WTC11 (cell line): Measurements from ENCODE around the gene TEX51. TPM values are rescaled to one million over a fixed set of nuclear protein-coding genes. Genes with fewer than 3 reads are reported as not detected.

ENCODE experiments used
- ATAC-seq: fragments of 200-7000 bp; cut with Tn5 transposase; 2 replicates; pipeline ENCODE4 v1.10.0; 2021; ENCODE audit warnings: mild to moderate bottlenecking, moderate library complexity
- CTCF ChIA-PET: fragments of 300-600 bp; sonication (Branson Sonifier 250); formaldehyde crosslinking; loops from one replicate; lab custom pipeline; 2021; ENCODE audit warnings: antibody characterized with exemption; lab: Charles Lee
- POLR2A ChIA-PET: fragments of 350-600 bp; sonication (Branson Sonifier 250); formaldehyde crosslinking; loops from one replicate; lab custom pipeline; 2021; ENCODE audit warnings: antibody characterized with exemption; lab: Charles Lee
- DNase-seq: peaks from one replicate; pipeline ENCODE4 v3.0.0; 2021; ENCODE audit warnings: low spot score
- H3K27ac Mint-ChIP-seq: 2 replicates; pipeline ENCODE4 v1.8.0; 2021; ENCODE audit warnings: mixed read lengths
- H3K27me3 Mint-ChIP-seq: 2 replicates; pipeline ENCODE4 v1.8.0; 2021; ENCODE audit warnings: low read depth, mild to moderate bottlenecking, moderate library complexity, mixed read lengths
- H3K36me3 Mint-ChIP-seq: 2 replicates; pipeline ENCODE4 v1.8.0; 2021; ENCODE audit warnings: mixed read lengths
- H3K4me1 Mint-ChIP-seq: 2 replicates; pipeline ENCODE4 v1.8.0; 2022; ENCODE audit warnings: mixed read lengths
- H3K4me3 Mint-ChIP-seq: 2 replicates; pipeline ENCODE4 v1.8.0; 2021; ENCODE audit warnings: mild to moderate bottlenecking, moderate library complexity, mixed read lengths
- H3K9me3 Mint-ChIP-seq: 2 replicates; pipeline ENCODE4 v1.8.0; 2021; ENCODE audit warnings: mixed read lengths
- AR ChIP-seq: fragments of 250-450 bp; sonication (Bioruptor Pico); IDR thresholded peaks from 2 replicates; pipeline ENCODE4 v1.9.0; 2021; ENCODE audit warnings: mild to moderate bottlenecking
- ATF1 ChIP-seq: sonication (generic); formaldehyde crosslinking; IDR thresholded peaks from 2 replicates; pipeline ENCODE4 v1.8.1; 2023; ENCODE audit warnings: mild to moderate bottlenecking, moderate library complexity, missing genetic modification reagents
- CREM ChIP-seq: sonication (generic); formaldehyde crosslinking; IDR thresholded peaks from 2 replicates; pipeline ENCODE4 v1.8.1; 2022; ENCODE audit warnings: mild to moderate bottlenecking, missing genetic modification reagents, moderate library complexity
- ELF4 ChIP-seq: sonication (generic); formaldehyde crosslinking; IDR thresholded peaks from 2 replicates; pipeline ENCODE4 v1.8.1; 2022; ENCODE audit warnings: low read depth, mild to moderate bottlenecking, moderate library complexity, missing genetic modification reagents
- FOXJ3 ChIP-seq: sonication (generic); formaldehyde crosslinking; IDR thresholded peaks from 2 replicates; pipeline ENCODE4 v1.9.0; 2021; ENCODE audit warnings: missing genetic modification reagents, mild to moderate bottlenecking, borderline replicate concordance
- FOXP1 ChIP-seq: sonication (generic); formaldehyde crosslinking; IDR thresholded peaks from 2 replicates; pipeline ENCODE4 v1.8.0; 2022; ENCODE audit warnings: missing genetic modification reagents, mild to moderate bottlenecking, moderate library complexity, borderline replicate concordance
- IRF2 ChIP-seq: sonication (generic); formaldehyde crosslinking; IDR thresholded peaks from 2 replicates; pipeline ENCODE4 v1.8.0; 2022; ENCODE audit warnings: low read depth, missing genetic modification reagents, borderline replicate concordance
- JAZF1 ChIP-seq: fragments of 250-450 bp; sonication (Bioruptor Pico); IDR thresholded peaks from 2 replicates; pipeline ENCODE4 v1.9.0; 2021; ENCODE audit warnings: moderate library complexity, mild to moderate bottlenecking, inconsistent platforms
- MAX ChIP-seq: sonication (generic); formaldehyde crosslinking; IDR thresholded peaks from 2 replicates; pipeline ENCODE4 v1.8.0; 2022; ENCODE audit warnings: mild to moderate bottlenecking, missing genetic modification reagents
- MXD4 ChIP-seq: fragments of 250-450 bp; sonication (Bioruptor Pico); IDR thresholded peaks from 2 replicates; pipeline ENCODE4 v1.8.0; 2021; ENCODE audit warnings: mild to moderate bottlenecking, moderate library complexity, borderline replicate concordance
- NFATC4 ChIP-seq: fragments of 250-450 bp; sonication (Bioruptor Pico); IDR thresholded peaks from 2 replicates; pipeline ENCODE4 v1.9.0; 2021; ENCODE audit warnings: mild to moderate bottlenecking
- NFE2L1 ChIP-seq: sonication (generic); formaldehyde crosslinking; IDR thresholded peaks from 2 replicates; pipeline ENCODE4 v1.8.1; 2023; ENCODE audit warnings: missing genetic modification reagents
- NR1H2 ChIP-seq: sonication (generic); formaldehyde crosslinking; IDR thresholded peaks from 2 replicates; pipeline ENCODE4 v1.9.0; 2021; ENCODE audit warnings: mild to moderate bottlenecking, moderate library complexity, missing genetic modification reagents
- RORB ChIP-seq: fragments of 250-450 bp; sonication (Bioruptor Pico); IDR thresholded peaks from 2 replicates; pipeline ENCODE4 v1.9.0; 2021; ENCODE audit warnings: mild to moderate bottlenecking
- SOX15 ChIP-seq: fragments of 250-450 bp; sonication (Bioruptor Pico); IDR thresholded peaks from 2 replicates; pipeline ENCODE4 v1.9.0; 2021; ENCODE audit warnings: mild to moderate bottlenecking
- STAT6 ChIP-seq: sonication (generic); formaldehyde crosslinking; conservative IDR thresholded peaks from 2 replicates; pipeline ENCODE4 v1.8.1; 2023; ENCODE audit warnings: mild to moderate bottlenecking, low read depth, missing genetic modification reagents, moderate library complexity
- TEAD1 ChIP-seq: sonication (generic); formaldehyde crosslinking; IDR thresholded peaks from 2 replicates; pipeline ENCODE4 v1.8.0; 2022; ENCODE audit warnings: mild to moderate bottlenecking, missing genetic modification reagents
- TEAD4 ChIP-seq: sonication (generic); formaldehyde crosslinking; IDR thresholded peaks from 2 replicates; pipeline ENCODE4 v1.8.0; 2022; ENCODE audit warnings: mild to moderate bottlenecking, missing genetic modification reagents
- USF1 ChIP-seq: sonication (generic); formaldehyde crosslinking; IDR thresholded peaks from 2 replicates; pipeline ENCODE4 v1.8.0; 2022; ENCODE audit warnings: mild to moderate bottlenecking, missing genetic modification reagents
- ZBTB43 ChIP-seq: sonication (generic); formaldehyde crosslinking; IDR thresholded peaks from 2 replicates; pipeline ENCODE4 v1.8.1; 2023; ENCODE audit warnings: mild to moderate bottlenecking, missing genetic modification reagents
- ZNF219 ChIP-seq: sonication (generic); formaldehyde crosslinking; IDR thresholded peaks from 2 replicates; pipeline ENCODE4 v1.8.0; 2023; ENCODE audit warnings: missing genetic modification reagents, mild to moderate bottlenecking, borderline replicate concordance
- ZSCAN18 ChIP-seq: fragments of 250-450 bp; sonication (Bioruptor Pico); IDR thresholded peaks from 2 replicates; pipeline ENCODE4 v2.1.2; 2022; ENCODE audit warnings: mild to moderate bottlenecking, moderate library complexity
- total RNA-seq: library from RNA; stranded (reverse); gene quantifications from 3 replicates; pipeline ENCODE4 v1.2.3, GENCODE V29; 2021
- TF ChIP-seq, protein P1 (sequence below): fragments of 250-450 bp; sonication (Bioruptor Pico); IDR thresholded peaks from 2 replicates; pipeline ENCODE4 v1.8.0; 2021; ENCODE audit warnings: mild to moderate bottlenecking
- TF ChIP-seq, protein P2 (sequence below): fragments of 250-450 bp; sonication (Bioruptor Pico); conservative IDR thresholded peaks from 2 replicates; pipeline ENCODE4 v1.9.0; 2021; ENCODE audit warnings: mild to moderate bottlenecking

The TEX51 gene
- total RNA-seq, 1 experiment from 2014 or later: not detected

- Mint-ChIP-seq H3K36me3 (peaks cover 14% of the 10 kb centered on the region; the same call in 1 of the 2 replicates), H3K4me3 (no peak overlapping the region), H3K27me3 (no peaks in the 10 kb centered on the region), H3K9me3 (peaks cover 26% of the 10 kb centered on the region), H3K4me1 (no peaks in the 10 kb centered on the region; the same call in 1 of the 2 replicates), H3K27ac (no peak overlapping the region)
- no peak for TF ChIP-seq SOX15 (CRISPR knock-in tag)
- no peak for TF ChIP-seq USF1 (CRISPR knock-in tag)
- TF ChIP-seq, protein P1, sequence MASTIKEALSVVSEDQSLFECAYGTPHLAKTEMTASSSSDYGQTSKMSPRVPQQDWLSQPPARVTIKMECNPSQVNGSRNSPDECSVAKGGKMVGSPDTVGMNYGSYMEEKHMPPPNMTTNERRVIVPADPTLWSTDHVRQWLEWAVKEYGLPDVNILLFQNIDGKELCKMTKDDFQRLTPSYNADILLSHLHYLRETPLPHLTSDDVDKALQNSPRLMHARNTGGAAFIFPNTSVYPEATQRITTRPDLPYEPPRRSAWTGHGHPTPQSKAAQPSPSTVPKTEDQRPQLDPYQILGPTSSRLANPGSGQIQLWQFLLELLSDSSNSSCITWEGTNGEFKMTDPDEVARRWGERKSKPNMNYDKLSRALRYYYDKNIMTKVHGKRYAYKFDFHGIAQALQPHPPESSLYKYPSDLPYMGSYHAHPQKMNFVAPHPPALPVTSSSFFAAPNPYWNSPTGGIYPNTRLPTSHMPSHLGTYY (CRISPR knock-in tag): no peak
- no peak for TF ChIP-seq AR (CRISPR knock-in tag)
- no peak for TF ChIP-seq NFE2L1
- no peak for TF ChIP-seq MXD4 (CRISPR knock-in tag)
- no peak for TF ChIP-seq JAZF1 (CRISPR knock-in tag)
- no peak for TF ChIP-seq ZNF219
- TF ChIP-seq ZSCAN18: no peak
- no peak for TF ChIP-seq ATF1 (CRISPR knock-in tag)
- TF ChIP-seq MAX: no peak
- ATAC-seq (no peak), DNase-seq (no peak)
- ChIA-PET CTCF (interaction anchor here (0.6 to 2.3 kb wide), 2 partner anchors 20 to 183 kb away, joined by 3 to 14 read pairs; no protein-coding TSS in a partner anchor), POLR2A (no interaction called here)
Observed at GRCh38 chr2:126866451-126866850, 32.2 kb upstream of the TEX51 start.

DNA sequence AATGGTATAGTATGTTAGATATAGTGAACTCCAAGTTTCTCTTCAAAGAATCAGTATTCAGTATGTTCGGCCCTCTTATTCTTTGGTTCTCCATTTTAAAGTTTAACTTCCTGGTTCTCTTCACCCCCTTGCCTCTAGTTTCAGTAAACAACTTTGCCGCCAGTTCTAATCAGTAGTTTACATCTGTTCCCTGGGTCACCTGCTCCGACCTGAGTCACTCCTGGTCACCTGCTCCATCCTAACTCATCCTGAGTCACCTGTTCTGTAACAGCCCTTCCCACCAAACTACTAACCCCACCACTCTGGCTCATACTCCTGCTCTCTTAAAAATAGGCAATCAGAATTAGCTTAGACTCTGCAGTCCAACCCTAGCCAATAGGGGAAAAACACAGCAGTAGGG, 23.7 kb upstream of the TEX51 start:
- peaks cover 24% of the 10 kb centered on the region for H3K4me1 Mint-ChIP-seq

More for the DNA sequence above, 23.7 kb upstream of the TEX51 start:
- peaks cover 14% of the 10 kb centered on the region for H3K36me3 Mint-ChIP-seq
- no peak for DNase-seq
- no peak overlapping the region for H3K27ac Mint-ChIP-seq
- H3K4me3 Mint-ChIP-seq: no peak overlapping the region
- H3K27me3 Mint-ChIP-seq: no peaks in the 10 kb centered on the region; the same call in 1 of the 2 replicates
- ChIA-PET CTCF (interaction anchor here (1.2 kb wide), 1 partner anchor 11 kb away, joined by 4 read pairs; no protein-coding TSS in a partner anchor), POLR2A (no interaction called here)
- ATAC-seq: no peak
- peaks cover 25% of the 10 kb centered on the region for H3K9me3 Mint-ChIP-seq
- TF ChIP-seq TEAD1: no peak
- TF ChIP-seq SOX15 (CRISPR knock-in tag): no peak
- no peak for TF ChIP-seq NR1H2 (CRISPR knock-in tag)
- no peak for TF ChIP-seq ZBTB43 (CRISPR knock-in tag)
- TF ChIP-seq IRF2 (CRISPR knock-in tag): no peak
- TF ChIP-seq FOXP1 (CRISPR knock-in tag): no peak
- TF ChIP-seq NFATC4: no peak
- no peak for TF ChIP-seq ELF4 (CRISPR knock-in tag)
- TF ChIP-seq RORB (CRISPR knock-in tag): no peak
- no peak for TF ChIP-seq FOXJ3 (CRISPR knock-in tag)
- TF ChIP-seq, protein P2, sequence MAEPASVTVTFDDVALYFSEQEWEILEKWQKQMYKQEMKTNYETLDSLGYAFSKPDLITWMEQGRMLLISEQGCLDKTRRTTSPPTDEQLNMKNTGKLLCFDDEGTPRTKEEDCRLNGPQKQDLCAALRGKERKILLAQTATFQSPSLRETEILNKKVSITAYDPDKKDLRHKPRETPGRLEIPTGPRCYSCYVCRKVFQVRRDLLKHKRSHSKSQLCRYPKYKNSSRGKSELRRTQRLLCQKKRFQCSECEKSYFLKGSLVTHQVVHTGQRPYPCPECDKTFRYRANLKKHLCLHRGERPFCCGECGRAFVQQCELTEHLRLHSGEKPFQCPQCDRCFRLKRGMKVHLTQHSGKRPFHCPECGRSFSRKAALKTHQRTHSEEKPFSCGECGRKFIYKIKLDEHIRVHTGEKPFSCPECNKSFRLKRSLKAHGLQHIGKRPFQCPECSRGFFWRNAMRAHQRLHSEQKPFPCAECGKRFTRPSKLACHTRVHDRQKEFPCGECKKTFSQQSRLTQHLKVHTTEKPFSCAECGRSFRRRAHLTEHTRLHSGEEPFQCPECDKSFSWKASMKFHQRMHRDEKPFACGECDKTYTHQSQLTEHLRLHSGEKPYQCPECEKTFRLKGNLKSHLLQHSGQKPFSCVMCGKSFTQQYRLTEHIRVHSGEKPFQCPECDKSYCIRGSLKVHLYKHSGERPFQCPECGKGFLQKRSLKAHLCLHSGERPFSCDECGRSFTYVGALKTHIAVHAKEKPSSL (CRISPR knock-in tag): no peak
- no peak for TF ChIP-seq STAT6 (CRISPR knock-in tag)
- TF ChIP-seq CREM (CRISPR knock-in tag): no peak
- no peak for TF ChIP-seq ATF1 (CRISPR knock-in tag)
- no peak for TF ChIP-seq TEAD4
